Upper lobe of left lung (tissue), 4 donors: ENCODE results near the gene PPFIA2.

Experiments
- POLR2A ChIP-seq, 4 donors: fragments of 450-650 bp; IDR thresholded peaks; one replicate each; pipeline ENCODE4 v1.5.1; 2016 to 2017; ENCODE audit warnings: antibody characterized with exemption in 4 of 4, mild to moderate bottlenecking in 2 of 4
- POLR2AphosphoS5 ChIP-seq, 2 donors: sonication (generic); formaldehyde crosslinking; IDR thresholded peaks; one replicate each; pipeline ENCODE4 v1.5.1; 2017; ENCODE audit warnings: antibody characterized with exemption in 2 of 2
- TF ChIP-seq, protein P1 (sequence below), 6 experiments: fragments of 450-650 bp in 4 of 6; fragments of 200-600 bp in 2 of 6; sonication (generic) in 2 of 6; IDR thresholded peaks; one replicate each; pipeline ENCODE4 v1.5.1; 2016 to 2019; ENCODE audit warnings: antibody characterized with exemption in 6 of 6

DNA sequence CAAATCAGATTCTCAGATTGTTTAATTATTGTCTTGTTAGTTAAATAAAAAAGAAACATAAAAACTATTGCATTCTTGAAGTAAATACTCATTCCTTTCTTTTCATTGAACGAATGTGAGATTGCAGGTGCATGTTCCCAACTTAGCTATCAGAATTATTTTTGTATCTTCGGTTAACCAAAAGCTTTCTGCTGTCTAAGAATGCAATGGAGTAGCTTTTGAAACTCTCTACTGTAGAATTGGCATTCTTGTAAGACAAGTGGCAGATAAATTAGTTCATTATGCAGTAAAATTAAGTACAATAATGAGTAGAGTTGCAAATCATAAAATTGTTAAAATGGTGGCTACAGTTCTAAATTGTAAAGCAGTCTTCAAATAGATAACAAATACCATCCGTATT is 383.2 kb downstream of the PPFIA2 start:
- TF ChIP-seq, protein P1, sequence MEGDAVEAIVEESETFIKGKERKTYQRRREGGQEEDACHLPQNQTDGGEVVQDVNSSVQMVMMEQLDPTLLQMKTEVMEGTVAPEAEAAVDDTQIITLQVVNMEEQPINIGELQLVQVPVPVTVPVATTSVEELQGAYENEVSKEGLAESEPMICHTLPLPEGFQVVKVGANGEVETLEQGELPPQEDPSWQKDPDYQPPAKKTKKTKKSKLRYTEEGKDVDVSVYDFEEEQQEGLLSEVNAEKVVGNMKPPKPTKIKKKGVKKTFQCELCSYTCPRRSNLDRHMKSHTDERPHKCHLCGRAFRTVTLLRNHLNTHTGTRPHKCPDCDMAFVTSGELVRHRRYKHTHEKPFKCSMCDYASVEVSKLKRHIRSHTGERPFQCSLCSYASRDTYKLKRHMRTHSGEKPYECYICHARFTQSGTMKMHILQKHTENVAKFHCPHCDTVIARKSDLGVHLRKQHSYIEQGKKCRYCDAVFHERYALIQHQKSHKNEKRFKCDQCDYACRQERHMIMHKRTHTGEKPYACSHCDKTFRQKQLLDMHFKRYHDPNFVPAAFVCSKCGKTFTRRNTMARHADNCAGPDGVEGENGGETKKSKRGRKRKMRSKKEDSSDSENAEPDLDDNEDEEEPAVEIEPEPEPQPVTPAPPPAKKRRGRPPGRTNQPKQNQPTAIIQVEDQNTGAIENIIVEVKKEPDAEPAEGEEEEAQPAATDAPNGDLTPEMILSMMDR (IDR thresholded peaks at IDR 0.05), result no peak
- no peak for TF ChIP-seq POLR2AphosphoS5 (IDR thresholded peaks at IDR 0.05)
- TF ChIP-seq POLR2A (IDR thresholded peaks at IDR 0.05), result no peak
